ENCODE data around the gene TUBB3. TPM values are rescaled to one million over a fixed set of nuclear protein-coding genes. Genes with fewer than 3 reads are reported as not detected.

TUBB3 gene
- total RNA-seq, 1 experiment from 2014 or later, result 205 TPM

- intact Hi-C loops (cut with micrococcal nuclease; ENCODE audit: unreplicated experiment) (no loop called here), in situ Hi-C loops (cut with HindIII; ENCODE audit: low pct_unique_long_range_greater_than_20kb, low sequenced_read_pairs) (no loop called here)
- H3K4me1 ChIP-seq (ENCODE audit: control insufficient read depth, insufficient read depth, low read length), result no peaks in the 10 kb centered on the region
- no peak for TF ChIP-seq TCF7L2 (IDR thresholded peaks at IDR 0.05; ENCODE audit: low read depth, low read length)
- ATAC-seq, result no peak
- no peak for DNase-seq (ENCODE audit: low read depth, low spot score)
- no peak overlapping the region for H3K4me3 ChIP-seq (ENCODE audit: low read depth in 2 of 2, low read length in 2 of 2)
- BruUV-seq (replicated peaks), result no TSS peak
- ChIA-PET POLR2A (no interaction called here), CTCF (no interaction called here)
- no peaks in the 10 kb centered on the region for H3K9me3 ChIP-seq (ENCODE audit: control insufficient read depth, insufficient read depth, low read depth, low read length)
- peaks cover 10% of the 10 kb centered on the region for H3K36me3 ChIP-seq (ENCODE audit: control insufficient read depth, insufficient read depth, low read length)
- no peak overlapping the region for H3K27ac ChIP-seq (ENCODE audit: low read length)
- H3K27me3 ChIP-seq (ENCODE audit: control insufficient read depth, insufficient read depth, low read length), result no peaks in the 10 kb centered on the region
Observed at GRCh38 chr16:89890200-89890599, 32.9 kb upstream of the TUBB3 start.

- CTCF ChIA-PET, result no interaction called here
- DNase-seq (ENCODE audit: low read depth, low spot score) (no peak), ATAC-seq (no peak; the same call in 1 of the 2 replicates)
- no TSS peak for BruUV-seq (replicated peaks)
- H3K4me1 ChIP-seq (ENCODE audit: control insufficient read depth, insufficient read depth, low read length), result no peaks in the 10 kb centered on the region
- in situ Hi-C loops (cut with HindIII; ENCODE audit: low pct_unique_long_range_greater_than_20kb, low sequenced_read_pairs) (no loop called here), intact Hi-C loops (cut with micrococcal nuclease; ENCODE audit: unreplicated experiment) (no loop called here)
- no peak overlapping the region for H3K27ac ChIP-seq (ENCODE audit: low read length)
- POLR2A ChIA-PET, result no interaction called here
- TF ChIP-seq SIN3A (IDR thresholded peaks at IDR 0.05; ENCODE audit: borderline replicate concordance, insufficient read depth, low read depth, low read length) (no peak), REST (IDR thresholded peaks at IDR 0.05; ENCODE audit: insufficient read depth in 1 of 2, low read depth in 2 of 2, low read length in 1 of 2) (no peak), POLR2AphosphoS5 (IDR thresholded peaks at IDR 0.05; ENCODE audit: low read depth, low read length) (no peak), TCF7L2 (IDR thresholded peaks at IDR 0.05; ENCODE audit: low read depth, low read length) (no peak)
- TF ChIP-seq, protein P1, sequence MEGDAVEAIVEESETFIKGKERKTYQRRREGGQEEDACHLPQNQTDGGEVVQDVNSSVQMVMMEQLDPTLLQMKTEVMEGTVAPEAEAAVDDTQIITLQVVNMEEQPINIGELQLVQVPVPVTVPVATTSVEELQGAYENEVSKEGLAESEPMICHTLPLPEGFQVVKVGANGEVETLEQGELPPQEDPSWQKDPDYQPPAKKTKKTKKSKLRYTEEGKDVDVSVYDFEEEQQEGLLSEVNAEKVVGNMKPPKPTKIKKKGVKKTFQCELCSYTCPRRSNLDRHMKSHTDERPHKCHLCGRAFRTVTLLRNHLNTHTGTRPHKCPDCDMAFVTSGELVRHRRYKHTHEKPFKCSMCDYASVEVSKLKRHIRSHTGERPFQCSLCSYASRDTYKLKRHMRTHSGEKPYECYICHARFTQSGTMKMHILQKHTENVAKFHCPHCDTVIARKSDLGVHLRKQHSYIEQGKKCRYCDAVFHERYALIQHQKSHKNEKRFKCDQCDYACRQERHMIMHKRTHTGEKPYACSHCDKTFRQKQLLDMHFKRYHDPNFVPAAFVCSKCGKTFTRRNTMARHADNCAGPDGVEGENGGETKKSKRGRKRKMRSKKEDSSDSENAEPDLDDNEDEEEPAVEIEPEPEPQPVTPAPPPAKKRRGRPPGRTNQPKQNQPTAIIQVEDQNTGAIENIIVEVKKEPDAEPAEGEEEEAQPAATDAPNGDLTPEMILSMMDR (IDR thresholded peaks at IDR 0.05), result no peak
- H3K4me3 ChIP-seq (ENCODE audit: low read depth in 2 of 2, low read length in 2 of 2), result no peak overlapping the region
- H3K9me3 ChIP-seq (ENCODE audit: control insufficient read depth, insufficient read depth, low read depth, low read length), result no peaks in the 10 kb centered on the region
- H3K36me3 ChIP-seq (ENCODE audit: control insufficient read depth, insufficient read depth, low read length), result peaks cover 7% of the 10 kb centered on the region
- H3K27me3 ChIP-seq (ENCODE audit: control insufficient read depth, insufficient read depth, low read length), result no peaks in the 10 kb centered on the region
Observed at GRCh38 chr16:89890886-89891657, 32.1 kb upstream of the TUBB3 start.

GRCh38 chr16:89892055-89892630, 31.0 kb upstream of the TUBB3 start:
- Histone ChIP-seq H3K27ac (ENCODE audit: low read length) (no peak overlapping the region), H3K4me1 (ENCODE audit: control insufficient read depth, insufficient read depth, low read length) (no peaks in the 10 kb centered on the region), H3K27me3 (ENCODE audit: control insufficient read depth, insufficient read depth, low read length) (no peaks in the 10 kb centered on the region), H3K4me3 (ENCODE audit: low read depth in 2 of 2, low read length in 2 of 2) (no peak overlapping the region), H3K9me3 (ENCODE audit: control insufficient read depth, insufficient read depth, low read depth, low read length) (no peaks in the 10 kb centered on the region), H3K36me3 (ENCODE audit: control insufficient read depth, insufficient read depth, low read length) (peaks cover 7% of the 10 kb centered on the region)
- intact Hi-C loops (cut with micrococcal nuclease; ENCODE audit: unreplicated experiment), result no loop called here
- CTCF ChIA-PET, result no interaction called here
- no peak for TF ChIP-seq SIN3A (IDR thresholded peaks at IDR 0.05; ENCODE audit: borderline replicate concordance, insufficient read depth, low read depth, low read length)
- TF ChIP-seq, protein P1 (IDR thresholded peaks at IDR 0.05), result no peak
- no peak for TF ChIP-seq TCF7L2 (IDR thresholded peaks at IDR 0.05; ENCODE audit: low read depth, low read length)
- no peak for TF ChIP-seq REST (IDR thresholded peaks at IDR 0.05; ENCODE audit: insufficient read depth in 1 of 2, low read depth in 2 of 2, low read length in 1 of 2)
- no peak for TF ChIP-seq POLR2AphosphoS5 (IDR thresholded peaks at IDR 0.05; ENCODE audit: low read depth, low read length)
- no peak for ATAC-seq
- POLR2A ChIA-PET, result no interaction called here
- in situ Hi-C loops (cut with HindIII; ENCODE audit: low pct_unique_long_range_greater_than_20kb, low sequenced_read_pairs), result no loop called here
- no TSS peak for BruUV-seq (replicated peaks)
- no peak for DNase-seq (ENCODE audit: low read depth, low spot score)
